A549 (cell line): ENCODE results near the gene CDH4.

Experiments
- CBX2 ChIP-seq: fragments of 200-600 bp; sonication (generic); IDR thresholded peaks from 2 replicates; pipeline ENCODE4 v1.6.1; 2016; ENCODE audit warnings: low read depth, mild to moderate bottlenecking, borderline replicate concordance
- CEBPB ChIP-seq, 2 experiments: fragments of >200 bp in 1 of 2; sonication (Bioruptor Twin) in 1 of 2; formaldehyde crosslinking in 1 of 2; IDR thresholded peaks; 2 replicates each; pipeline ENCODE4 v1.6.1; 2012 to 2016
- CTCF ChIP-seq: fragments of >200 bp; sonication (Bioruptor Twin); formaldehyde crosslinking; IDR thresholded peaks from 3 replicates; pipeline ENCODE4 v1.5.1; 2016
- HDAC2 ChIP-seq: fragments of 200-600 bp; sonication (generic); IDR thresholded peaks from 2 replicates; pipeline ENCODE4 v1.6.1; 2016
- HMGXB4 ChIP-seq: fragments of 250-450 bp; sonication (Bioruptor Pico); IDR thresholded peaks from 2 replicates; pipeline ENCODE4 v1.5.0; 2021; ENCODE audit warnings: mild to moderate bottlenecking, moderate library complexity, borderline replicate concordance
- JUN ChIP-seq, 2 experiments: fragments of >200 bp; sonication (Bioruptor Twin); formaldehyde crosslinking; IDR thresholded peaks; 2 replicates in 1 of 2; 3 replicates in 1 of 2; pipeline ENCODE4 v1.6.1; 2016 to 2017
- MAZ ChIP-seq: fragments of 150-350 bp; IDR thresholded peaks from 2 replicates; pipeline ENCODE4 v1.6.1; 2014; ENCODE audit warnings: antibody characterized with exemption, low read depth, low read length, borderline replicate concordance
- POLR2A ChIP-seq: IDR thresholded peaks from 2 replicates; pipeline ENCODE4 v1.6.1; 2012; ENCODE audit warnings: mild to moderate bottlenecking, low read length
- RAD21 ChIP-seq, 2 experiments: fragments of >200 bp in 1 of 2; sonication (Bioruptor Twin) in 1 of 2; formaldehyde crosslinking in 1 of 2; IDR thresholded peaks in 1 of 2; conservative IDR thresholded peaks in 1 of 2; 2 replicates in 1 of 2; 3 replicates in 1 of 2; pipeline ENCODE4 v1.6.1; 2012 to 2018; ENCODE audit warnings: inconsistent platforms in 1 of 2
- TP53 ChIP-seq: fragments of 250-450 bp; sonication (Bioruptor Pico); IDR thresholded peaks from 2 replicates; pipeline ENCODE4 v1.5.0; 2021; ENCODE audit warnings: mild to moderate bottlenecking, moderate library complexity
- ZSCAN20 ChIP-seq: fragments of 250-450 bp; sonication (Bioruptor Pico); IDR thresholded peaks from 2 replicates; pipeline ENCODE4 v1.8.0; 2022; ENCODE audit warnings: mild to moderate bottlenecking, moderate library complexity
- TF ChIP-seq, protein P1 (sequence below): IDR thresholded peaks from 2 replicates; pipeline ENCODE4 v1.6.1; 2012
- TF ChIP-seq, protein P2 (sequence below): fragments of 200-600 bp; sonication (generic); IDR thresholded peaks from 2 replicates; pipeline ENCODE4 v1.6.1; 2016; ENCODE audit warnings: antibody characterized with exemption, mild to moderate bottlenecking, moderate library complexity

- no peak for TF ChIP-seq CTCF
- TF ChIP-seq, protein P1, sequence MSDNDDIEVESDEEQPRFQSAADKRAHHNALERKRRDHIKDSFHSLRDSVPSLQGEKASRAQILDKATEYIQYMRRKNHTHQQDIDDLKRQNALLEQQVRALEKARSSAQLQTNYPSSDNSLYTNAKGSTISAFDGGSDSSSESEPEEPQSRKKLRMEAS, result no peak
- no peak for TF ChIP-seq POLR2A
- no peak for TF ChIP-seq HMGXB4
- TF ChIP-seq RAD21 (conservative IDR thresholded peaks at IDR 0.05 in 1 of 2, IDR thresholded peaks at IDR 0.05 in 1 of 2), result no peak
- no peak for TF ChIP-seq TP53 (CRISPR knock-in tag)
- no peak for TF ChIP-seq CEBPB (IDR thresholded peaks at IDR 0.05)
- TF ChIP-seq ZSCAN20, result no peak
- no peak for TF ChIP-seq JUN (IDR thresholded peaks at IDR 0.05)
- TF ChIP-seq CBX2, result no peak
- TF ChIP-seq HDAC2, result no peak
- TF ChIP-seq, protein P2, sequence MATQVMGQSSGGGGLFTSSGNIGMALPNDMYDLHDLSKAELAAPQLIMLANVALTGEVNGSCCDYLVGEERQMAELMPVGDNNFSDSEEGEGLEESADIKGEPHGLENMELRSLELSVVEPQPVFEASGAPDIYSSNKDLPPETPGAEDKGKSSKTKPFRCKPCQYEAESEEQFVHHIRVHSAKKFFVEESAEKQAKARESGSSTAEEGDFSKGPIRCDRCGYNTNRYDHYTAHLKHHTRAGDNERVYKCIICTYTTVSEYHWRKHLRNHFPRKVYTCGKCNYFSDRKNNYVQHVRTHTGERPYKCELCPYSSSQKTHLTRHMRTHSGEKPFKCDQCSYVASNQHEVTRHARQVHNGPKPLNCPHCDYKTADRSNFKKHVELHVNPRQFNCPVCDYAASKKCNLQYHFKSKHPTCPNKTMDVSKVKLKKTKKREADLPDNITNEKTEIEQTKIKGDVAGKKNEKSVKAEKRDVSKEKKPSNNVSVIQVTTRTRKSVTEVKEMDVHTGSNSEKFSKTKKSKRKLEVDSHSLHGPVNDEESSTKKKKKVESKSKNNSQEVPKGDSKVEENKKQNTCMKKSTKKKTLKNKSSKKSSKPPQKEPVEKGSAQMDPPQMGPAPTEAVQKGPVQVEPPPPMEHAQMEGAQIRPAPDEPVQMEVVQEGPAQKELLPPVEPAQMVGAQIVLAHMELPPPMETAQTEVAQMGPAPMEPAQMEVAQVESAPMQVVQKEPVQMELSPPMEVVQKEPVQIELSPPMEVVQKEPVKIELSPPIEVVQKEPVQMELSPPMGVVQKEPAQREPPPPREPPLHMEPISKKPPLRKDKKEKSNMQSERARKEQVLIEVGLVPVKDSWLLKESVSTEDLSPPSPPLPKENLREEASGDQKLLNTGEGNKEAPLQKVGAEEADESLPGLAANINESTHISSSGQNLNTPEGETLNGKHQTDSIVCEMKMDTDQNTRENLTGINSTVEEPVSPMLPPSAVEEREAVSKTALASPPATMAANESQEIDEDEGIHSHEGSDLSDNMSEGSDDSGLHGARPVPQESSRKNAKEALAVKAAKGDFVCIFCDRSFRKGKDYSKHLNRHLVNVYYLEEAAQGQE, result no peak
- TF ChIP-seq MAZ, result no peak
These were observed 378.3 kb downstream of the CDH4 start for GRCh38 chr20:61630391-61630650.
